Mesenchymal stem cell (in vitro differentiated cells and primary cell): ENCODE results near the gene BCL7C.

Experiments used
- DNase-seq: peaks from one replicate; pipeline ENCODE4 v3.0.0-alpha.2; 2013
- H2AFZ ChIP-seq: one replicate; pipeline ENCODE4 v1.6.1; 2013; ENCODE audit warnings: low read depth, mild to moderate bottlenecking, control low read depth, inconsistent platforms, low read length, moderate library complexity
- H2AK5ac ChIP-seq: 2 replicates; pipeline ENCODE4 v1.6.1; 2013; ENCODE audit warnings: low read length, moderate library complexity, mild to moderate bottlenecking, inconsistent platforms; ENCODE audit not compliant: severe bottlenecking
- H2BK120ac ChIP-seq: one replicate; pipeline ENCODE4 v1.6.1; 2013; ENCODE audit warnings: low read depth, mild to moderate bottlenecking, inconsistent platforms, low read length, moderate library complexity
- H2BK12ac ChIP-seq, 2 experiments: one replicate each; pipeline ENCODE4 v1.6.1; 2013; ENCODE audit warnings: inconsistent platforms in 2 of 2, low read length in 2 of 2, mild to moderate bottlenecking in 2 of 2, moderate library complexity in 2 of 2, control low read depth in 1 of 2
- H2BK15ac ChIP-seq: one replicate; pipeline ENCODE4 v1.6.1; 2013; ENCODE audit warnings: mild to moderate bottlenecking, low read depth, inconsistent platforms; ENCODE audit not compliant: poor library complexity, severe bottlenecking
- H2BK5ac ChIP-seq: 2 replicates; pipeline ENCODE4 v1.6.1; 2013; ENCODE audit warnings: low read depth, mild to moderate bottlenecking, low read length, control low read depth, inconsistent platforms; ENCODE audit not compliant: poor library complexity, severe bottlenecking
- H3K14ac ChIP-seq, 2 experiments: one replicate each; pipeline ENCODE4 v1.6.1; 2013; ENCODE audit warnings: inconsistent platforms in 2 of 2, low read length in 2 of 2, control low read depth in 1 of 2, mild to moderate bottlenecking in 1 of 2, moderate library complexity in 1 of 2
- H3K18ac ChIP-seq, 2 experiments: one replicate each; pipeline ENCODE4 v1.6.1; 2013; ENCODE audit warnings: inconsistent platforms in 2 of 2, low read length in 2 of 2, control low read depth in 1 of 2, low read depth in 1 of 2, mild to moderate bottlenecking in 1 of 2
- H3K23ac ChIP-seq, 2 experiments: one replicate each; pipeline ENCODE4 v1.6.1; 2013; ENCODE audit warnings: inconsistent platforms in 2 of 2, low read length in 2 of 2, mild to moderate bottlenecking in 2 of 2, moderate library complexity in 2 of 2, control low read depth in 1 of 2
- H3K27ac ChIP-seq: 2 replicates; pipeline ENCODE4 v1.5.1; 2013; ENCODE audit warnings: mild to moderate bottlenecking, moderate library complexity, low read length, control low read depth, inconsistent platforms; ENCODE audit not compliant: poor library complexity, severe bottlenecking
- H3K27me3 ChIP-seq, 2 experiments: 2 replicates each; pipeline versions ENCODE4 v1.6.1 to v1.7.0; 2013; ENCODE audit warnings: low read length in 2 of 2, mild to moderate bottlenecking in 2 of 2, moderate library complexity in 2 of 2, control low read depth in 1 of 2, inconsistent platforms in 1 of 2; ENCODE audit not compliant: control insufficient read depth in 1 of 2, insufficient read depth in 1 of 2
- H3K36me3 ChIP-seq, 2 experiments: 2 replicates each; pipeline versions ENCODE4 v1.6.1 to v1.7.0; 2013; ENCODE audit warnings: low read length in 2 of 2, control low read depth in 1 of 2, inconsistent platforms in 1 of 2, low read depth in 1 of 2, mild to moderate bottlenecking in 1 of 2; ENCODE audit not compliant: insufficient read depth in 2 of 2, control insufficient read depth in 1 of 2
- H3K4ac ChIP-seq, 2 experiments: one replicate each; pipeline ENCODE4 v1.6.1; 2013; ENCODE audit warnings: inconsistent platforms in 2 of 2, low read length in 2 of 2, mild to moderate bottlenecking in 2 of 2, moderate library complexity in 2 of 2, control low read depth in 1 of 2, low read depth in 1 of 2
- H3K4me1 ChIP-seq: 2 replicates; pipeline ENCODE4 v1.6.1; 2013; ENCODE audit warnings: low read depth, low read length, control low read depth; ENCODE audit not compliant: control insufficient read depth, insufficient read depth
- H3K4me2 ChIP-seq: 2 replicates; pipeline ENCODE4 v1.6.1; 2013; ENCODE audit warnings: low read length, mild to moderate bottlenecking, inconsistent platforms; ENCODE audit not compliant: poor library complexity, severe bottlenecking
- H3K4me3 ChIP-seq, 2 experiments: 2 replicates each; pipeline versions ENCODE4 v1.5.1 to v1.7.0; 2013; ENCODE audit warnings: low read length in 2 of 2, mild to moderate bottlenecking in 2 of 2, control low read depth in 1 of 2, low read depth in 1 of 2; ENCODE audit not compliant: insufficient read depth in 1 of 2
- H3K79me1 ChIP-seq: replicated peaks from 2 replicates; pipeline ENCODE4 v1.6.1; 2013; ENCODE audit warnings: mild to moderate bottlenecking, control low read depth, low read length, inconsistent platforms; ENCODE audit not compliant: poor library complexity, severe bottlenecking
- H3K9ac ChIP-seq: 2 replicates; pipeline ENCODE4 v1.7.0; 2013; ENCODE audit warnings: mild to moderate bottlenecking, low read length, moderate library complexity
- H3K9me3 ChIP-seq: 2 replicates; pipeline ENCODE4 v1.7.0; 2013; ENCODE audit warnings: mild to moderate bottlenecking, low read length; ENCODE audit not compliant: control insufficient read depth
- H4K8ac ChIP-seq: one replicate; pipeline ENCODE4 v1.6.1; 2013; ENCODE audit warnings: inconsistent platforms, mild to moderate bottlenecking, low read length, moderate library complexity
- H4K91ac ChIP-seq: one replicate; pipeline ENCODE4 v1.6.1; 2013; ENCODE audit warnings: mild to moderate bottlenecking, low read length, inconsistent platforms
- WGBS: methylation state at CpG from one replicate; pipeline ENCODE4 v1.1.7; 2013; ENCODE audit warnings: mixed read lengths; 5-methylcytosine and 5-hydroxymethylcytosine counted together

BCL7C gene

GRCh38 chr16:30925995-30926811, 32.3 kb upstream of the BCL7C start:
- 83% methylated on average over 10 of the region's 10 CpGs for WGBS

GRCh38 chr16:30925632-30925987, 31.7 kb upstream of the BCL7C start:
- Histone ChIP-seq H3K27ac (no peak overlapping the region), H3K14ac (no peak overlapping the region), H3K9ac (peak overlapping the region; percentile 80), H2BK12ac (no peak overlapping the region), H3K4ac (no peak overlapping the region), H2AFZ (no peak overlapping the region), H2BK15ac (no peak overlapping the region), H3K23ac (no peak overlapping the region), H3K4me1 (peaks cover 27% of the 10 kb centered on the region), H3K27me3 (no peaks in the 10 kb centered on the region), H4K91ac (no peak overlapping the region), H3K79me1 (peaks cover 44% of the 10 kb centered on the region), H3K9me3 (no peaks in the 10 kb centered on the region), H2BK120ac (no peak overlapping the region), H3K18ac (no peak overlapping the region), H3K4me3 (peak overlapping the region in 1 of 2 experiments; percentile 76), H2BK5ac (no peak overlapping the region), H3K4me2 (no peak overlapping the region), H4K8ac (no peak overlapping the region), H2AK5ac (no peak overlapping the region), H3K36me3 (peaks cover 29 to 53% of the 10 kb centered on the region in 2 experiments)
- 98% methylated on average over 26 of the region's 26 CpGs for WGBS
- DNase-seq, result no peak

More at GRCh38 chr16:30925995-30926811, 32.3 kb upstream of the BCL7C start:
- no peak overlapping the region for H2AFZ ChIP-seq
- H3K4me2 ChIP-seq, result no peak overlapping the region
- no peak overlapping the region for H2BK12ac ChIP-seq
- H3K18ac ChIP-seq, result no peak overlapping the region
- no peaks in the 10 kb centered on the region for H3K27me3 ChIP-seq
- no peak overlapping the region for H2BK15ac ChIP-seq
- peaks cover 35 to 56% of the 10 kb centered on the region in 2 experiments for H3K36me3 ChIP-seq
- H3K14ac ChIP-seq, result no peak overlapping the region
- peaks cover 27% of the 10 kb centered on the region for H3K4me1 ChIP-seq
- DNase-seq, result no peak
- H3K9me3 ChIP-seq, result no peaks in the 10 kb centered on the region
- H2BK120ac ChIP-seq, result no peak overlapping the region
- H2BK5ac ChIP-seq, result no peak overlapping the region
- H3K9ac ChIP-seq, result no peak overlapping the region
- no peak overlapping the region for H3K23ac ChIP-seq
- H4K91ac ChIP-seq, result no peak overlapping the region
- no peak overlapping the region for H2AK5ac ChIP-seq
- peaks cover 45% of the 10 kb centered on the region for H3K79me1 ChIP-seq
- H3K4ac ChIP-seq, result no peak overlapping the region
- no peak overlapping the region for H3K4me3 ChIP-seq
- H3K27ac ChIP-seq, result no peak overlapping the region
- no peak overlapping the region for H4K8ac ChIP-seq

GRCh38 chr16:30924913-30925631, 31.2 kb upstream of the BCL7C start:
- no peak for DNase-seq
- no peak overlapping the region for H2AFZ ChIP-seq
- H4K8ac ChIP-seq, result no peak overlapping the region
- no peak overlapping the region for H2BK15ac ChIP-seq
- H3K14ac ChIP-seq, result peak overlapping the region in 1 of 2 experiments; percentile 15
- peak overlapping the region in 1 of 2 experiments; percentile 24 for H3K4ac ChIP-seq
- peak overlapping the region in 1 of 2 experiments; percentile 27 for H3K23ac ChIP-seq
- H3K18ac ChIP-seq, result no peak overlapping the region
- H3K27ac ChIP-seq, result no peak overlapping the region
- WGBS, result 78% methylated on average over 11 of the region's 11 CpGs
- peaks cover 27% of the 10 kb centered on the region for H3K4me1 ChIP-seq
- H3K9ac ChIP-seq, result peak overlapping the region; percentile 80
- peak overlapping the region; percentile 21 to 76 for H3K4me3 ChIP-seq
- H2BK5ac ChIP-seq, result no peak overlapping the region
- H3K27me3 ChIP-seq, result no peaks in the 10 kb centered on the region
- H2BK120ac ChIP-seq, result no peak overlapping the region
- H2AK5ac ChIP-seq, result no peak overlapping the region
- no peak overlapping the region for H4K91ac ChIP-seq
- peak overlapping the region; percentile 88 for H3K4me2 ChIP-seq
- peaks cover 41% of the 10 kb centered on the region for H3K79me1 ChIP-seq
- H3K36me3 ChIP-seq, result peaks cover 25 to 48% of the 10 kb centered on the region in 2 experiments
- no peak overlapping the region for H2BK12ac ChIP-seq
- H3K9me3 ChIP-seq, result no peaks in the 10 kb centered on the region
